GM19467 (cell line): ENCODE measurements around the gene ATF2.
"Not testable (repeated sequence)": the region's sequence is repeated elsewhere in the genome, so short reads cannot be mapped to it uniquely, and the experiment has no call there.

Source experiments
- ATAC-seq: cut with Tn5 transposase; IDR thresholded peaks from one replicate; pipeline ENCODE4 v1.9.1; 2021; ENCODE audit warnings: mild to moderate bottlenecking, moderate library complexity; ENCODE audit not compliant: unreplicated experiment

The ATF2 gene

DNA sequence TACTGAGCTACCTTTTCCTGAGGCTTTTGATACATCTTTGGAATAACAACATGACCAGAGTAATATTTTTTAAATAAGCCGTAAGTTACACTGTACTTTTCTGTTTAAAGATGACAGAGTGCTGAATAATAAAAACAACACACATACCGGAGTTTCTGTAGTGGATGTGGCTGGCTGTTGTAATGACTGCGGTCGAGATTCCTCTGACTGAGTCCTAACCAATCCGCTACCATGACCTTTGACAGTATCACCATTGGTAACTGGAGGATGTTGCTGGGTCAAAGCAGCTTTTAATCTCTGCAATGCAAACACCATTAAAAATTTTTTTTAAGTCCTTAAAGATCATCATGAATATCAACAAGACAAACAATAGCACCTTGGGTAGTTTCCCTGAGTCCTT, 70.7 kb downstream of the ATF2 start:
- ATAC-seq, result no peak

DNA sequence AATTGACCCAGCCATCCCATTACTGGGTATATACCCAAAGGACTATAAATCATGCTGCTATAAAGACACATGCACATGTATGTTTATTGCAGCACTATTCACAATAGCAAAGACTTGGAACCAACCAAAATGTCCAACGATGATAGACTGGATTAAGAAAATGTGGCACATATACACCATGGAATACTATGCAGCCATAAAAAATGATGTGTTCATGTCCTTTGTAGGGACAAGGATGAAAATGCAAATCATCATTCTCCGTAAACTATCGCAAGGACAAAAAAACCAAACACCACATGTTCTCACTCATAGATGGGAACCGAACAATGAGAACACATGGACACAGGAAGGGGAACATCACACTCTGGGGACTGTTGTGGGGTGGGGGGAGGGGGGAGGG, 83.9 kb downstream of the ATF2 start:
- ATAC-seq, result not testable (repeated sequence)

DNA sequence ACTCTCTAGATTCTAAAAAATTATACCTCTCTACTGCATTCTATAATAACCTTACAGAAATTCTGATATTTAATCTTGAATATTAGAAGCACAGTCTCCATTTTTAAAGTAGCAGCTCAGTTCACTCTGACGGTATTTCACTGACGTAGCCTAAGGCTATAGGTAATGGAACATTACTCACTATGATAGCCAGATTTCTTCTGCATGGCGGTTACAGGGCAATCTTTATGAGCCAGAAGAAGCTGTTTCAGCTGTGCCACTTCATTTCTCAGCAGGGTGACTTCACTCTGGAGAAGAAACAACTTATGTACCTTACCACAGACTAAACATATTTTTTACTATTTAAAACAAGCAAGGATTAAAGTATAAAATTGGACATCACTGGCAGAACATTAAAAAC, 87.5 kb downstream of the ATF2 start:
- no peak for ATAC-seq

DNA sequence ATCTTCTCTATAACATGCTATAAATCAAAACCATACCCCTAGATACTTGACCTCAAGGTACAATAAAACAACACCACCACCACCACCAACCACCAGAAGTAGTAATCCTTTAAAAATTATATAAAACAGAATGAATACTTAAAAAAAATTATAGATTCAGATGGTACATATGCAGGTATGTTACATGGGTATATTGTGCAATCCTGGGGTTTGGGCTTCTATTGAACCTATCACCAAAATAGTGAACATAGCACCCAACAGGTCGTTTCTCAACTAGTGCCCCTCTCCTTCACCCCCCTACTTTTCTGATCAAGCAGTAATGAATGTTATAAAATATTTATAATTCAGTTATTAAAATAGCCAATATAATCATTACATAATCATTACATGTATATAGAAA, 91.7 kb downstream of the ATF2 start:
- no peak for ATAC-seq

DNA sequence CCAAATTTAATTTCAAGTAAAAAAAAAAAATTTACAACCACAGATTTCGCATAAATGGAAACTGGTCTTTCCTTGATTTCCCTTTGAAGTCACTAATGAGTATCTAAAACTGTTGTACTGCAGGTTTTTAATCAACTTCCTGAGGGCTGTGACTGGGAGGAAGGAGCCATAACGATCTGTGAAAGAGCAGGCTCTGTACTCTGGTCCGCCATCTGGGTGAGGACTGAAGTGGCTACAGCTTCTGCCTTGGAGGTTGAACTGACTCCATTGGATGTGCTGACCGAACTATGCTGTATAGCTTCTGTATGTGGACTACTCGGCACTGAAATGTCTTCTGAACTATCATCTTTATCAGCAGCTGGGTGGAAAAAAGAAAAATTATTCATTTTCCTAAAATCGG, 93.5 kb downstream of the ATF2 start:
- no peak for ATAC-seq

DNA sequence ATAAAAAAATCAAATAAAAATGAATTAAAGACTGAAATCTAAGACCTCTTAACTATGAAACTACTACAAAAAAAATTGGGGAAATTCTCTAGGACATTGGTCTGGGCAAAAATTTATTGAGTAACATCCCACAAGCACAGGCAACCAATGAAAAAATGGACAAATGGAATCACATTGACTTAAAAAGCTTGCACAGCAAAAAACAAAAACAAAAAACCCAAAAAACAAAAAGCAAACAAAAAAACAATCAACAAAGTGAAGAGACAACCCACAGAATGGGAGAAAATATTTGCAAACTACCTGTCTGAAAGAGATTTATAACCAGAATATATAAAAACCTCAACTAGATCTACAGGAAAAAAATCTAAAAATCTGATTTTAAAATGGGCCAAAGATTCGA, 99.5 kb downstream of the ATF2 start:
- no peak for ATAC-seq

DNA sequence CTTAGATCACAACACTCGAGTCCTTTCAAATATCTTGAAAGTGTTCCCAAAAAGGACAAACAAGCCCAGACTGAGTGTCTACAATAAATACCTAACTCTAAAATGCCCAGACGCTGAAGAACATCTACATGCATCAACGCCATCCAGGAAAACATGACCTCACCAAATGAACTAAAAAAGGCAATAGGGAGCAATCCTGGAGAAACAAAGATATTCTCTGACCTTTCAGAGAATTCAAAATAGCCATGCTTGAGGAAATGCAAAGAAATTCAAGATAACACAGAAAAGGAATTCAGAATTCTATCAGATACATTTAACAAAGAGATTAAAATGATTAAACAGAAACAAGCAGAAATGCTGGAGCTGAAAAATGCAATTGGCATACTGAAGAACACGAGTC, 101.6 kb downstream of the ATF2 start:
- no peak for ATAC-seq

DNA sequence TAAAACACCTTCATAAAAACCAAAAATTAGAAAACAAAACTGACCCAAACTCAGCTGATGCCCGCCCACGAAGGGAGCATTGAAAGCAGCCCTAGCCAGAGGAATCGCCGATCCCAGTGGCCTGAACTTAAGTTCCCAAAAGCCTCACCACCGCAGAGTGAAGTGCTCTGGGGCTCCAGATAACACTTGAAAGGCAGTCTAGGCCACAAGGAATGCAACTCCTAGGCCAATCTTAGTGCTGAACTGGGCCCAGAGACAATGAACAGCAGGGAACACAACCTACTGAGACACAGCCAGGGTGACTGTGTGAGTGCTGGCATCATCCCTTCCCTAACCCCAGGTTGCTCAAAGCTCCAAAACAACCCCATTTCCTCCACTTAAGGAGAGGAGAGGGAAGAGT, 103.2 kb downstream of the ATF2 start:
- no peak for ATAC-seq

DNA sequence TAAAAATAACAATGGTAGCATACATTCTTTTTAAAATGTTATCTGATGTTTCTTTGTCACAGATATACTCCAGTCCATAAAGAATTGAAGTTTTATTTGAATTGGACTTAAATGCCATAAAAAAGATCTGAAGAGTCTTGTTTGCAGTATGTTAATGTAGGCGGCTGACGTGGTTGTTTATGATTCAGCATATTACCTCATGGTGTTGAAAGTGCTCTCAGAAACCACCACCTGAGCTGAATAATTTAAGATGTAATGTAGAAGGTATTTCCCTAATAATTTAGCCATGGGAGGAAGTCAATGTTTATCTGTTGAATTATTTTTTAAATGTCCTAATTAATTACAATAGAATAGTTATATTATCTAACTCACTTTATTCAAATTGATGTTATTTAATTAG, 104.3 kb downstream of the ATF2 start:
- ATAC-seq, result no peak

DNA sequence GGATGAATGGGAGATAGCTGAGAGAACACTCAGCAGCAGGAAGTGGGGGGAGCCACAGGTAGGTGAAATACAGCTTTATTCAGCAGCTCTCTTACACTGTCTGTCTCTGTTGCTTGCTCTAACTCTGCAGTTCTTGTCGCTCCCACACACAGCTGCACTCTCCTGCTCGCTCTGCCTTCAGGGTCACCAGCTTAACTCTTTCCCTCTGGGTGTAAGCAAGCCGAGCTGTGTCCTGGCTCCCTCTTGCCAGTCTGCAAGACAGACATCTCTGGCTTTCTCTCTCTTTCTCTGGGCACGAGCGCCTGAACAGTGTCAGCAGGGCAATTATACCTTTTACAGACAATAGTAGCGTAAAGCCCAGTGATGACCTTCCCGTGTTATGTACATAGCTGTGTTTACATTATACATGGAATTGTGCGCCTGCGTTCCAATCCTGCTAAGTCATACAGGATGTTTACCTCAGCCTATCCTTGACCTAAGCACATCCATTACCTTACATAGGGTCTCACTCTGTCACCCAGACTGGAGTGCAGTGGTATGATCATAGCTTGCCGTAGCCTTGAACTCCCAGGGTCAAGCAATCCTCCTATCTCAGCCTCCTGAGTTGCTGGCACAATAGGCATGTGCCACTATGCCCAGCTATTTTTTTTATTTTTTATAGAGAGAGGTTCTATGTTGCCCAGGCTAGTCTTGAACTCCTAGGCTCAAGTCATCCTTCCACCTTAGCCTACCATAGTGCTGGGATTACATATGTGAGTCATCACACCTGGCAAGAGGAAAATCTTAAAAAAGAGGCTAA, 105.0 kb downstream of the ATF2 start:
- no peak for ATAC-seq

DNA sequence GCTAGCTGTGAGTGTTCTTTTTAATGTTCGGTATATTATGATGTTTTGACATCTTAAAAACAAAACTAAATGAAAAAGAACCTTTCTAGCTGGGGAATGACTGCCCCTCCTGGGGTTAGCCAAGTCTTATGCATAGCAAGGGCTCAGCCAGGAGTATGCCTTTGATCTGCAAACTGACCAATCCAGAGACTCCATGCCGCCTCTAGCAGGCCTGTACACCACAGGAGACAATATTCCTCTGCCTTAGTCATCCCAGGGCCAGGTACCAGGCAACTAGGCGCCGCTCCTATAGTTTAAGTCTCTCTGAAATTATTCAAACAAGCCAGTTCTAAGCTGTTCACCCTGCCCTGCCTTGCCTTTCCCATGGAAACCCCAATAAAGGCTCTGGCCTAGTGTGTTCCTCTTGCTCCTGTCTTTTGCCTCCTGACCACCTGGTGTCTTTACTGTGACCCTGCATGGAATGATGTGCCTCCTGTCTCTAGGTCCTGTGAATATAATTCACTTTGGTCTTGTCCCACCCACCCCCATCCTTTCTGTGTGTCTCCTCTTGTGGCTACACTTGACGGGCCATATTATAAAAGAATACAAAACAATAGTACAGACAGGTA, 110.8 kb downstream of the ATF2 start:
- ATAC-seq, result no peak

DNA sequence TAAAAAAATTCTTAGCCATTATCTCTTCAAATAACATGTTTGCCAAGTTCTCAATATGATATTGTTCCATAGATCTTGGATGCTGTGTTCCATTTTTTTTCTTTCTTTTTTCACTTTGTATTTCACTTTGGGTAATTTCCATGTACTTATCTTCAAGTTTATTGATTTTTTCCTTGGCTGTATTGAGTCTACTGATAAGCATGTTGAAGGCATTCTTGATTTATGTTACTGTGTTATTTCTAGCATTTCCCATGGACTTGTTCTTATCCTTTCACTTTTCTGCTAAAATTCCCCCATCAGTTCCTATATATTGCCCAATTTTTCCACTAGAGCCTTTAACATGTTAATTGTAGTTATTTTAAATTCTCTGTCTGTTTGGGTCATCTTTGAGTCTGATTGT, 112.0 kb downstream of the ATF2 start:
- ATAC-seq, result no peak

DNA sequence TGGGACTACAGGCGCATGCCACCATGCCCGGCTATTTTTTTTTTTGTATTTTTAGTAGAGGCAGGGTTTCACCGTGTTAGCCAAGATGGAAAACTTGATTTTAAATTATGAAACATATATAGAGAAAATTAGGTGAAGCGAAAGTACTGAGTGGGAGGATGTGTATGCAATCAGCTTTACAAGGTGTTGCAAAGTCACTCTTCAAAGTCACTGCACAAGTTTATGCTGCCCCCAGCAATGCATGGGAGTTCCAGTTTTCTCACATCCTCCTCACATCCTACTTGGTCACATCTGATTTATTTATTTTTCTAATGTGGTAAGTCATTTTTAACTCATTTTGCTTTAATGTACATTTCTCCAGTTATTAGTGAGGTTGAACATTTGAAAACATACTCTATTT, 113.7 kb downstream of the ATF2 start:
- no peak for ATAC-seq

DNA sequence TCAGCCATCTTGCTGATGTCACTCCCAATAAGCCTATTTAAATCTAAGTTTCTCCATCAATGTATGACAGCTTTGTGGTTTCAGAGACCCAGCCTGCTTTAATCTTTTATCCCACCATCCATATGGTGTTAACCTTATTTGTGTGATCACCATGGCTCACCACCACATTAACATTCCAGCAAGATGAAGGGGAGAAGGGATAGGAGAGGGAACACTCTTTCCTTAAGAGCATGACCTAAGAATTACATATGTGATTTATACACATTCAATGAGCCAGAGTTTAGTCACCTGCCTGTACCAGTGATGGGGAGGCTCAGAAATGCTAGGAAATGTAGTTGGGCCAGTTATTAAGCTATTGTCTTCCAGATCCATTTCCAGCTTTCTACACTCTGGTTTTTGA, 118.3 kb downstream of the ATF2 start:
- ATAC-seq, result no peak

DNA sequence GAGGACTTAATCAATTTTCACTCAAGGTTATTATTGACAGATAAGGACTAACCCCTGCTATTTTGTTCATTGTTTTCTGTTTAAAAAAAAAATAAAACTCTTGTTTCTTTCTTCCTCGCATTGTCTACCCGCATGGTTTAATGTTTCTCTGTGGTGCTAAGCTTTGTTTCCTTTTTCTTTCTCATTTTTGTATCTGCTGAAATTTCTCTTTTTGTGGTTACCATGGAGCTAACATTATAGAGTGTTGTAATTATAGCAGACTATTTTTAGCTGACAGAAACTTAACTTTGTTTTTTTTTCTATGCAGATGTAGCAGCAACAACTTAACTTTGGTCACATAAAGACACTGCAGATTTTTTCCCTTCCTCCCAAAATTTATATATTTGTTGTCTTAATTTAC, 119.7 kb downstream of the ATF2 start:
- ATAC-seq, result no peak

DNA sequence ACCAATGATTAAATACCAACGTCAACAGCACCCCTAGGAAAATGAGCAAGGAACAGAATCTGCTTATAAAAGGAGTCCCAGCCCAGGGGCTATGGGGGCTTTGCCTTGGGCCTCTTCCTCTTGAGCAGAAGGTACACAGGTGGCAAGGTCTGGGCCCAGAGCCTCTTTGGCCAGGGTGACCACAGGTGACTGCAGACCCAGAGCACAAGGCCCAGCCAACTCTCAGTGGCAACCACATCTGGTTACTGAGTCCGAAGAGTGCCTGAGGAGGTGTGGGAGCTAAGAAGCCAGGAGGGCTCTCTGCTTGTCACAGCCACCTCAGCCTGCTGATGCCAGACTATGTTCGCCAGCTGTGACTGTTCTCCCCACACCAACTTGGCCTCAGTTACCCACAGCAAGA, 128.5 kb downstream of the ATF2 start:
- ATAC-seq, result no peak

DNA sequence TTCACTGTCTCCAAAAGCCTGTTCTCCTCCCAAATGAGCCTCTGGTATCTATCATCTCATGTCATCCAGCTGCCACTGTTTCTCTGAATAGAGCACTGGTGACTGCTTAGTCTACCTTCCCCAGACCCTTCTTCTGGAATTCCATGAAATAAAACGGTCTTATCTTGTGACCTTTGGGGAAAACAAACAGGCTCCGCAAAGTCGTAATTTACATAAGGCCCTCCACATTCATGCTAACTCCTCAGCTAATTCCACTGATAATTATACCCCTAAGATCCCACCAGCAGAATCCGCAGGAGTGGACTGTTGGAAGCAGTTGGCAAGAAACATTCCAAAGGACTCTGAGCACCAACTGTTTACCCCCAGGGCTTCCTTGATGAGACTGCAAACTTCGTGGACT, 129.0 kb downstream of the ATF2 start:
- no peak for ATAC-seq

DNA sequence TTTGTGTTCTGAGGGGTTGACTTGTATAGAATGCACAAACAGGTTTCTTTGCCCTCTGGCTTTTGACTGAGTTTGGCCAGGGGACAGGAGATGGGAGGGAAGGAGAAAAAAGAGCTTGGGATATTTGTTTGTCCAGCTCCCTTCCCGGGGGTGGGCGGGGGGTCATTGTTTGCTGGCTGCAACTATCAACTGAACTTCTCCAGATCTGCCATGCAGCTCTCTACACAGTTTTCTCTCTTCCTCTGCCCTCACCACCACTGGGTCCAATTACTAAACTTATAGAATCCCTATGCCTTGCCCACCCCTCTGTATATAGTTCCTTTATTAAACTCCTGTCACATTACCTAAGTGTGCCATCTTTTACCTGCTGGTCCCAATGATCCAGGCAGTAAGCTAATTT, 130.1 kb downstream of the ATF2 start:
- no peak for ATAC-seq

DNA sequence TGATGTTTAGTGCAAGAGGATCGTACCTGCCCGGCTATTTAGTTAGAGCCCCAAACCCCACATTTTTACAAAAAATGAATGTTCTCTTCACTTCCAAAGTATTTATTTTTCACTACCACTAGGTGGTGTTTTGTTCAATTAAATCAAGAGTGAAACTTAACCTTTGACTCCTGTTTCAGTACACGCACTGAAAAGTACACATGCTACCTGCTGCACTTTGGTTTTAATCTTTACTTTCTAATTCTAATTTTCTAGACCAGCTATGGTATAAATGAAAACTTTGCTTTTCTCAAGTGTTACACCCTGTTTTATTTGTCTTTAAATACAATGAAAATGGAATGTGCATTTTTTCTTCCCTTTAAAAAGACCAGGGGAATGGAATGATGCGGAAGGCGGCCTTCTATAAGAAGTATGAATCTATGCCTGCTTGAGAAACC, 131.4 kb downstream of the ATF2 start:
- no peak for ATAC-seq

DNA sequence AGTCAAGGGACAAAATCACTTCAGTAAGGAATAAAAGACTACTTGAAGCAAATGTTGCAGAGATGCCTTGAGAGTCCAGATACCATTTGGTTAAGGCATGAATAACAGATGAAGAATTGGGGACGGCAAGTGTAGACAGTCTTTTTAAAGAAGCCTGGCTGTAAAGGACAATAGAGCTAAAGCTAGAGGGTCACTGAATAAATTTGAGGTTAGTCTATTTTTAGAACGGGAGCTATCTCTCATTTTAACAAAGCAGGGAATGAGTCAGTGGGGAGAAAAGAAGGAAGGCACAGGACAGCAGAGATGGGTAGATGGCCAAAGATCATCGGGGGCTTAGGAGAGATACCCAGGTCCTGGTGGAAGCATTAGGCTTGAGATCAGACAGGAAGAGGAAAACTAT, 132.2 kb downstream of the ATF2 start:
- ATAC-seq, result no peak

DNA sequence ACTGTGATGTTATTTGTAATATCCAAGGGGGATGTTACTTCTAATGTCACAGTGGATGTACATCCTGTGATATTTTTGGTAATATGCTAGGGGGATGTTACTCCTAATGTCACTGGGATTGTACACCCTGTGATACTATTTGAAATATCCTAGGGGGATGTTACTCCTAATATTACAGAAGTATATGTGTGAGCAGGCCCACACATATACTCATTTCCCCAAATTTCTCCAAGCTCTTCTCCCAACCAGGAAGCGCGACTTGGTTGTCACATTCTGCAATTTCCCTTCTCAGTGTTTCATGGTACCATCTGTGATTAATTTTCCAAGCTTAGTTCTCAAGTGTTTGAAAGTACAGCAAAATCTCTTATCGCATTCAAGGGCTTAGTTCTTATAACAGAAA, 133.3 kb downstream of the ATF2 start:
- no peak for ATAC-seq

DNA sequence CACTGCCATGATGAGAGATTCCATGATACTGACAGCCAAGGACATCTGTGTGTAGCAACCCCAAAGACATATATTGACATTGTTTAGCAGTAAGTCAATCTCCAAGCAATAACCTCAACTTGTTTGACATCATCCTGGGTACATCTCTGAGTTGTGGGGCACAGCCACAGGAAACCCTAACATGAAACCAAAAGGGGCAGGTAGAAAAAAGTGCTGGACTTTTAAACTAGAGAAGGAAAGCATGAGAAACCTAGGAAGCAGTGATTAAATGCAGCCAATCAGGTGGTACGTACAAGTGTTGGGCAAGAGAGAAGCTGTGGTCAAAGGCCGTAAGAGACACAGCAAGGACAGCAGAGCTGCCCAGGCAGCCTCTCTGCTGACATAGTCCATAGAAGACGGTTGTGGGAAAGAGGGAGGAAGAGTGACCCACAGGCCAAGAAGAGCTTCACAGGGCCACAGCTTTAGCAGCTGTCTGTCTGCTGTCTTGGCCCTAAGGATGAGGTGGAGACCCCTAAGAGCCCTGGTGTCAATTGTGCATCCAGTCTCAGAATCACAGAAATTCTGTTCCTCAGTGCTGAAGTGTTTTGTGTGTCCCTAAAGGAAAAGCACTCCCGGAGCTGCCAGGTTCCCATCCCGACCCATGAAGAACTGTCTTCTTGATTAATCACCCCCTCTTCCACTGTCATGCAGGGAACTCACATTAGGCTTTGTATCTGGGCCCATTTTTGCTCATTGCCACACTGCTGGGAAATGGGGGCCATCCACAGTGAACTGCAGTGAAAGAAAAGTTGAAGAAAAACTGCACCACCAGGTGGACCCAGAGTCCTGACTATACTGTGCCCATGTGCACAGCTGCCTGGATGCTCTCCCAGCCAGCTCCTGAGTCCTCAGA, 137.4 kb downstream of the ATF2 start:
- no peak for ATAC-seq
